HG03139 (cell line): ENCODE data around the gene RNU11.
A peak's percentile ranks its signal among the peaks of the same experiment; 100 is the strongest.
"Not testable (repeated sequence)": the region's sequence is repeated elsewhere in the genome, so short reads cannot be mapped to it uniquely, and the experiment has no call there.

ENCODE experiments used
- ATAC-seq: cut with Tn5 transposase; IDR thresholded peaks from one replicate; pipeline ENCODE4 v1.9.1; 2021; ENCODE audit not compliant: unreplicated experiment

Gene RNU11

GRCh38 chr1:28648474-28649198 lies at the start of gene RNU11:
TSS of gene RNU11 (plus strand) at chr1:28648600.
- ATAC-seq = peak; percentile 62

- no peak for ATAC-seq
These were observed 46.7 kb upstream of the RNU11 start for GRCh38 chr1:28601696-28602095.

GRCh38 chr1:28602536-28603439 lies 45.6 kb upstream of the RNU11 start:
- ATAC-seq = no peak

GRCh38 chr1:28604411-28604810 lies 44.0 kb upstream of the RNU11 start:
- ATAC-seq = no peak

- no peak for ATAC-seq
These were observed 43.4 kb upstream of the RNU11 start for GRCh38 chr1:28604962-28605361.

- ATAC-seq = no peak
These were observed 41.6 kb upstream of the RNU11 start for GRCh38 chr1:28606771-28607170.

GRCh38 chr1:28613175-28613574 lies 35.2 kb upstream of the RNU11 start:
- no peak for ATAC-seq

GRCh38 chr1:28631713-28632112 lies 16.7 kb upstream of the RNU11 start:
- no peak for ATAC-seq

- no peak for ATAC-seq
These were observed 15.8 kb upstream of the RNU11 start for GRCh38 chr1:28632560-28632959.

- no peak for ATAC-seq
These were observed 7.6 kb upstream of the RNU11 start for GRCh38 chr1:28640766-28641165.

GRCh38 chr1:28642056-28642846 lies 6.1 kb upstream of the RNU11 start:
- peak; percentile 13 for ATAC-seq

GRCh38 chr1:28642847-28643635 lies 5.4 kb upstream of the RNU11 start, which contains the start of gene TAF12:
TSS of gene TAF12 (minus strand) at chr1:28643067. CDS start at chr1:28622081, 20,986 bp downstream.
- peak; percentile 74 for ATAC-seq

GRCh38 chr1:28644494-28644893 lies 3.9 kb upstream of the RNU11 start:
- no peak for ATAC-seq

- not testable (repeated sequence) for ATAC-seq
These were observed 3.0 kb upstream of the RNU11 start for GRCh38 chr1:28645406-28645805.

- ATAC-seq = no peak
These were observed 2.4 kb upstream of the RNU11 start for GRCh38 chr1:28646040-28646439.

GRCh38 chr1:28648008-28648473 lies 359 bp upstream of the RNU11 start:
- ATAC-seq = peak; percentile 47

GRCh38 chr1:28653063-28653462 lies 4.7 kb downstream of the RNU11 start:
- not testable (repeated sequence) for ATAC-seq

- ATAC-seq = not testable (repeated sequence)
These were observed 5.5 kb downstream of the RNU11 start for GRCh38 chr1:28653870-28654269.

- ATAC-seq = not testable (repeated sequence)
These were observed 7.3 kb downstream of the RNU11 start for GRCh38 chr1:28655448-28656311.
